Measurements from ENCODE around the gene GALNT15.

Gene GALNT15

DNA sequence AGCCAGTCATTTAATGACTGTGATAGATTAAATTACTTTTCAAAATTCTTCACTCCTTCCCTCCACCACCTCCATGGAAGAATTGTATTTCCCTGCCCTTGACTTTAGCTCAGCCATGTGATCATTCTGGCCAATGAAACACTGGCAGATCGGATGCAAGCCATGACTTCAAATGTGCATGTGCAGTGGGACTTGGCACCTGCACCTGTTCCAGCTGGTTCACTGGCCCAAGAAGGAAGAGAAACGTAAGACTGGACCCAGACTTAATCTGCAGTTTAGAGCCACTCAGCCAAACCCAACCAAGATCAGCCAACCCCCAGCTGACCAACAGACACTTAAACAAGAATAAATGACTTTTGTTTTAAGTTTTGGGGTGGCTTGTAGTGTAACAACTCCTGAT lies 78.5 kb downstream of the GALNT15 start:
- DNase-seq (ENCODE audit: low read depth in 2 of 2): no peak

DNA sequence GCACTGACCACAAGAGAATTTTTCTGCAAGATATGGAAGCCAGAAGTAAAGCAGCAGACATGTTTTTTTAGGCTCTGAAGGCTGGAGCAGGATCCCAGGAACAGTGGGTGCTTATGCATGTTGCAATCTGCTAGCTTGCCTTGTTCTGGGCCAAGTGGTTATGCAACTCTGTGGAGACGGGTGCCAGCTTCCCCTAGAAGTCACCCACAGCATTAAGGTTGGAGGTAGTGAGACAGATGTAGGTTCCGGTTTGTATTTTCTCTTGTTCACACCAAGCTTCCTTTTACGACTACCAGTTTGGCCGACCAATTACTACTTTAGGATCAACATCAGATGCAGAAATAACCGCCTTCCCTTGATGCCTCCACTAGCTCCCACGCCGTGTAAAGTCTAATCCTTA lies 79.1 kb downstream of the GALNT15 start:
- no peak for DNase-seq (ENCODE audit: low read depth in 2 of 2)

DNA sequence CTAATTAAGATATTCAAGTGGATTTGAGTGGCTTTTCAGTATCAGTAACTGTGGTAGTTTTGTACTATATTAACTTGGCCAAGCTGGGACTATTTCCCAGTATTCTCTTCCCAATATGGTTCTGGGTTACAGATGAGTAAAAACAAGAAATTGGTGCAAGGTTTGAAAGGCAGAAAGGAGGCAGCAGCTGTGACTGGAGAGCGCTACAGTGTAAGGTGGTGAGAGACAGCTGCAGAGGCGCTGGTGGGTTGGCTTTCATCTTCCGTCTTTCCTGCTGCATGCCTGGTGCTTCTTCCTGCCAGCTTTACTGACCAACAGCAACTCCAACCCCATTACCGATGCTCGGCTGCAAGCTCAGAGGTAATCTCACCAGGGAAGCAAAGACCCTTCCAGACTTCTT lies 80.4 kb downstream of the GALNT15 start:
- no peak for DNase-seq (ENCODE audit: low read depth in 2 of 2)

DNA sequence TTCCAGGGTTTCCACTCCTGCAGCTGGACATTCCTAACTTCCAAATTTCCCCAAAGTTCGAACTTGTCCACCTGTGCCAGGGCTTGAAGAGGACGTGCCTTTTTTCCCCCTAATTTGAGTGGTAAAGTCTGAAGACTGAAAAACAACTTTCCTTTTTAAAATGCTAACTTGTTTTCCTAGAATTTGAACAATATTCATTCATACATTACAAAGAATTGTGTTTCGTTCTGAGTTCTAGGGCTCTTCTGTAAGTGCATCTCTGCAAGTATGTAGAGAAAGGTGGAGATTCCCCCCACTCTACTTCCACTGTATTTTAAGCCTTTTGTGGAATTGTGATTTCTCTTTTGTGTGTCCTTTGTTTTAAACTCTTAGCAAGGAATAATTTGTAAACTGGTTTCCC lies 80.8 kb downstream of the GALNT15 start:
- no peak for DNase-seq (ENCODE audit: low read depth in 2 of 2)

DNA sequence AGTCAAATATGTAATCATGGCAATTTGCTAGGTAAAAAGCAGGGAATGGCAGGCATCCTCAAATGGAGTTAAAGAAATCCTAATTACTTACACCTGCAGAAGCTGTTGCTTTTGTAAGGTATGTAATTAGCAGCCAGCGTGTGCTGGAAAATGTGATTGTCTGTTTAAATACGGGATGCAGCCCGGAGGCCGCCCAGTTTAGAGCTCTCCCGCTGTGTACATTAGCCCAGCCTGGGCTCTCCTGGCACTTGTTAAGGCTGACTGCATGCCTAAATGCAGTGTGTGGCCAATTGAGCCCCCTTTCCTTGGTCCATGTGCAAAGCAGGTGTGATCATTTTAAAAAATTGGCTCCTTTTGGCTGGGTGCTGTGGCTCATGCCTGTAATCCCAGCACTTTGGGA lies 81.2 kb downstream of the GALNT15 start:
- no peak for DNase-seq (ENCODE audit: low read depth in 2 of 2)

DNA sequence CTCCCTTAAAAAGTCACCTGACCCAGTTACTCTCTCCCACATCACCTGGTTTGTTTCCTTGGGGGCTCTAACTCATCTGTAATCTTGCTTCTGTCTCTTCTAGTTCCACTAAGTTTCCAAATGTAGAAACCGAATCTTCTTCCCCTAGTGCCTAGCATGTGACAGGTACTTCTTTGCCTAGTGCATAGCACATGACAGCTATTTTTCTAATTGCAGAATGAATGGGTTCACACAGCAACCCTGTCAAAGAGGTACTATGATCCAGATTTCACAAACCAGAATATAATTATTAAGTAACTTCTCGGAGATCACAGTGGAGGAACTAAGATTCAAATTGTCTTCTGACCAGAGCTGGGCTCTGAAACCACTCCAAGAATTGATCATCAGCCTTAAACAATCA lies 82.8 kb downstream of the GALNT15 start:
- no peak for DNase-seq (ENCODE audit: low read depth in 2 of 2)

DNA sequence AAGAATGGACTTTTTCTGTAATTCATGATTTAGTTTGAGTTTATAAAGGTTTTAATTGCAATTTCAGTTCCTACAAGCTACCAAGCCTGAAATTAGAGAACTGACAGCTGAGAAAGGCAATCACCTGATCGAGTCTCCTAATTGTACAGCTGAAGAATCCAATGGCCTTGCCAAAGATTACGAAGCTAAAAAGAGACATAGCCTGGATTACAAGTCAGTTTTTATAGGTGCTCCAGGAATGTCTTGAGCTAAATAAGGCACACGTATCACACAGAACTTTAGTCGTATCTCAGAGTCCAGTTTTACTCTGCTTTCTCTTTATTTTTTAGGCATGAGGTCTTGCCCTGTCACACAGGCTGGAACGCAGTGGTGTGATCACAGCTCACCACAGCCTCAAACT lies 83.7 kb downstream of the GALNT15 start:
- DNase-seq (ENCODE audit: low read depth in 2 of 2): no peak

DNA sequence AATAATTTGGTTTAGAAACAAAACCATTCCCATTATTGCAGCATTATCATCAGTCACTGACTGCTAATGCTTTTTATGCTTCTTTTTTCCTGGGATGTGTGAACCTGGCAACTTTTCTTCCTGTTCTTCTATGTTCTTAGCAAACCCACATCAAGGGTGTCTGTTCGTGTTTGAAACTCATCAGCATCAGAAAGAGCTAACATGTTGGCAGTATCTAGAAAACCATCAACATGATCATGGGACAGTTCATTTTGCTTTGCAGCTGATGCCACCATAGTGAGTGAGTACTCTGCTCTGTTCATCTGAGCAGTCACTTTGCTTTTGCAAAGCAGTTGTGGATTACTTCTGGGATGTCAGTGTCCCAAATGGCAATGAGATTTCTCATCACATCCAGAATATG lies 84.4 kb downstream of the GALNT15 start:
- no peak for DNase-seq (ENCODE audit: low read depth in 2 of 2)

DNA sequence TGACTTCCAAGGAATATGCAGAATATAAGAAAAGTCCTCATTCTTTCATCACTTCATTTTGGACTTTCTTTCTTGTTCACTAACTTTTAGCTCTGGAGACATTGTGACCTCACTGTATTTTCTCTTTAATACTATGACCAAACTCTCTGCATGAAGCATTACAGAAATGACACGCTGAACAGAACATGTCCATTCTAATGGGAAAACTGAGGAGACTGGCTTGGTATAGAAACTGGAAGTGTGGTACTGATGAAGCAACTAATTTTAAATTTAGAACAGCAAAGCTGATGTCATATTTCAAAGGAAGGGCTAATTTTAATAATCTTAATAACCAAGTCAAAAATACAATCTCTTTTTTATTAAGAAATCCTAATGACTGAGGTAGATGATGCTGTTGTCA lies 85.6 kb downstream of the GALNT15 start:
- DNase-seq (ENCODE audit: low read depth in 2 of 2): no peak

- no peak for DNase-seq (ENCODE audit: low read depth in 2 of 2)
Measured at GRCh38 chr3:16262174-16262573, 87.7 kb downstream of the GALNT15 start.

- DNase-seq (ENCODE audit: low read depth in 2 of 2): no peak
Measured at GRCh38 chr3:16264174-16264707, 89.8 kb downstream of the GALNT15 start.

- peak; percentile 99 for DNase-seq (ENCODE audit: low read depth in 2 of 2)
Measured at GRCh38 chr3:16264708-16265454, 90.4 kb downstream of the GALNT15 start, which contains the start of the genes DPH3 and OXNAD1. Gene DPH3, minus strand, starts transcription at chr3:16264943. Its CDS starts 67 bp downstream, at chr3:16264876. Gene OXNAD1, plus strand, starts transcription at chr3:16265212. Its CDS starts 5,741 bp downstream, at chr3:16270953.

DNA sequence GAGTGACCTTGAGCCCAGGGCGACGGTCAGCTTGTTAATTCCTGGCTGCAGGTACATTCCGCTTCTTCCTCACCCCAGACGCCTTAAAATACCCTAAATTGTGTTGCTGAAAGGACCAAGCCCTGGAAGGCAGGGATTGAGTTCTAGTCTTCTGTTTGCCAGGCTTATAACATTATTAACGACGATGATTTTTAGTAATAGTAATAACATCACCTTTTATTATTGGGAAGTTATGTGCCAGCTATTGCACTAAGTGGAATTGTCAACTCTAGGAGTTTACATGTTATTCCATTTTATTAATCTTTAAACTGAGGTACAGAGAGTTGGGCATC lies 90.9 kb downstream of the GALNT15 start:
- no peak for DNase-seq (ENCODE audit: low read depth in 2 of 2)

- DNase-seq (ENCODE audit: low read depth in 2 of 2): no peak
Measured at GRCh38 chr3:16266714-16267113, 92.2 kb downstream of the GALNT15 start.

DNA sequence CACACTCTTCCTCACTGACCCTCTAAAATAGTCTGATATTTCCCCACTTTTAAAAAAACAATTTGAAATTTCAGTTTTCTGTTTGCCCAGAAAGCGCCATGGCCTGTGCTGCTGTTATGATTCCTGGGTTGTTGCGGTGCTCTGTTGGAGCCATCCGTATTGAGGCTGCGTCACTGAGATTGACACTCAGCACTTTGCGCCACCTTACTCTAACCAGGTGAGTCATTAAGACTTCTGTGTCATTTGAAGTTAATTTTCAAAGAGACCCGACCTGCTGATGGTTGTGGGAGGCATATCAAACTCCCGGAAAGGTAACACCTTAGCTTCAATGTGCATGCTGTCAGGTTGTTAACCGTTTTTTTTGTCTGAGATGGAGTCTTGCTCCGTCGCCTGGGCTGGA lies 96.4 kb downstream of the GALNT15 start:
- no peak for DNase-seq (ENCODE audit: low read depth in 2 of 2)

DNA sequence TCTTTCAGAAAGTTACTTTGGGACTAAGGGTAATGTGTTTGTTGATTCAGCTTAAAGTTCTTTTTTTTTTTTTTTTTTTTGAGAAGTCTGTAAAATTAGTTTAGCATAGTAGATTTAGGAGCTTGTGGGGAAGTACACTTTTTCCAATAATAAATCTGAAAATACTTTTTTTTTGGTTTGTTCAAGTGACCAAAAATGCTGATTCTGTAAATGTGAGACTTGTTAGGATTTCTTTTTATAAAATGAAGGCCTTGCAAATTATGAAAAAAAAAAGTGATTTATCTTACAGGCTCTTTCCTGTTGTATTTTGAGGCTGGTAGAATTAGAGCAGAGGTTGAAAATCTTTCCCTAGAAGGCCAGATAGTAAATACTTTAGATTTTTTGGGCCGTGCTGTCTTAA lies 98.1 kb downstream of the GALNT15 start:
- no peak for DNase-seq (ENCODE audit: low read depth in 2 of 2)

DNA sequence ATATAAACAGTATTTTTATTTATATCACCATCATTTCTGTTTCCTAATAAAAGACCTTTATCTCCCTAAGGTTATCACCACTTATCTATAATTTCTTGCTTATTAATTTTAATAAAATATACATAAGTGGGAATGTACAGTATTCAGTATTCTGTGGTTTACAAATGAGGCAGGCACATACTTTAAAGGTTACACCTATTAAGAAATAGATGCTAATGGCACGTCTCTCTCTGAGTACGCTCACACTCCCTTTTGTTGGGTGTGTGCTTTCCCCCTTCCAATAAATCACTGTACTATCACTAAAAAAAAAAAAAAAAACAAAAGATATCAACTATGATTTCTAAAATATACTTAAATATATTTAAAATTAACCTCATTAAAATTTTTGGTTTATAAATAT lies 99.4 kb downstream of the GALNT15 start:
- DNase-seq (ENCODE audit: low read depth in 2 of 2): no peak

- no peak for DNase-seq (ENCODE audit: low read depth in 2 of 2)
Measured at GRCh38 chr3:16277471-16277870, 103.0 kb downstream of the GALNT15 start.

GRCh38 chr3:16279010-16279801 lies 104.7 kb downstream of the GALNT15 start:
- no peak for DNase-seq (ENCODE audit: low read depth in 2 of 2)

DNA sequence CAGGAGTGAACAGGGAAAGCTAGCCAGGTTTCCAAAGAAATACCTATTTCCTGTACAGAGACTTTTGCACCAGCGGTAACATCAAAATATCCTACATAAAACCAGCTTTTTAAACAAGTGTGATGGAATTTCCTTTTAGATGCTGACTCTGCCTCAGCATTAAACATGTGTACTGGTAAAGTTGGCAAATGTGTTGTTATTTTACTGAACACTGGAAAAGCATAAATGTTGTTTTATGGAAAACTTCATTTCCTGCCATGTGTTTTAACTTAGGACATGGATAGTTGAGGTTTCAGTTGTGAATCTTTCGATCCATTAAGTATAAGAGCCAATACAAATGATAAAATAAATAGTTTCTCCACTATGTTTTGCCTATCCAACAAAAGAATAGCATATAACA lies 106.2 kb downstream of the GALNT15 start:
- no peak for DNase-seq (ENCODE audit: low read depth in 2 of 2)

Data from stimulated activated CD4-positive, alpha-beta T cell treated with anti-CD3 and anti-CD28 coated beads, Interleukin-4, amount 100 ng/mL, for 48 hours (primary cell).